Right cardiac atrium (tissue), 5 donors: Measurements from ENCODE around the gene THSD4. TPM values are rescaled to one million over a fixed set of nuclear protein-coding genes. Genes with fewer than 3 reads are reported as not detected.

Experiments
- ATAC-seq, 2 donors: fragments of 200-7000 bp; cut with Tn5 transposase; one replicate each; pipeline versions ENCODE4 v1.8.0 to v1.9.1; 2020; ENCODE audit warnings: moderate library complexity in 2 of 2, mild to moderate bottlenecking in 1 of 2
- DNase-seq, 3 donors: peaks; one replicate each; pipeline ENCODE4 v3.0.0-alpha.2; 2020
- H3K27ac ChIP-seq: one replicate; pipeline ENCODE4 v1.5.1; 2013; ENCODE audit warnings: mild to moderate bottlenecking, low read length, control low read depth, moderate library complexity
- H3K27me3 ChIP-seq: one replicate; pipeline ENCODE4 v1.6.1; 2013; ENCODE audit not compliant: control insufficient read depth, insufficient read depth
- H3K4me1 ChIP-seq: one replicate; pipeline ENCODE4 v1.6.1; 2013; ENCODE audit warnings: low read length; ENCODE audit not compliant: control insufficient read depth, insufficient read depth
- H3K4me3 ChIP-seq: one replicate; pipeline ENCODE4 v1.5.1; 2013; ENCODE audit warnings: low read length, control low read depth
- H3K9me3 ChIP-seq: one replicate; pipeline ENCODE4 v1.6.1; 2013; ENCODE audit warnings: low read length; ENCODE audit not compliant: control insufficient read depth
- WGBS: extraction: QIAGEN DNeasy Blood & Tissue Kit; methylation state at CpG from one replicate; pipeline ENCODE4 v1.1.7; 2013; 5-methylcytosine and 5-hydroxymethylcytosine counted together
- intact Hi-C, 4 donors: fragments of 100-400 bp; cut with DNase I; formaldehyde crosslinking; loops; one replicate each; pipeline versions ENCODE4 v1.11.0 to v1.14.0; 2022 to 2023
- polyA plus RNA-seq: library from polyadenylated mRNA; stranded (reverse); fragments of 200-250 nt; gene quantifications from one replicate; pipeline ENCODE4 v1.2.3, GENCODE V29; 2013
- total RNA-seq, 4 donors: library from RNA; stranded (reverse); fragmentation: NEBNext Ultra II Directional; extraction: Animal tissue kit (Norgen Biotek cat#: 25700); gene quantifications; one replicate each; pipeline ENCODE4 v1.2.1, GENCODE V29; 2021
- donor health status: healthy with polysubstance abuse.
- donor health status: DM: no; HTN: yes; CAD: no.
- donor health status: DM: no; HTN: no; CAD: no.
- donor health status: DM: no; HTN: yes; CAD: no; lungs with severe emphysema.
- donor health status: DM: yes; HTN: yes; CAD: no.

Gene THSD4
- total and polyA plus RNA-seq, 5 donors = 40.5 to 93.8 (median 67.3) TPM

- peak overlapping the region; percentile 18 for H3K27ac ChIP-seq
- no peaks in the 10 kb centered on the region for H3K4me1 ChIP-seq
- ATAC-seq (peak; percentile 82 to 88), DNase-seq (peak in 2 of 3 donors; percentile 46 to 70)
- intact Hi-C loops = no loop called here
- 37% methylated on average over 15 of the region's 15 CpGs for WGBS
- no peak overlapping the region for H3K4me3 ChIP-seq
- no peaks in the 10 kb centered on the region for H3K9me3 ChIP-seq
- no peaks in the 10 kb centered on the region for H3K27me3 ChIP-seq
Measured at GRCh38 chr15:71278989-71279756, 163.9 kb downstream of the THSD4 start.

GRCh38 chr15:71279757-71280141 lies 164.5 kb downstream of the THSD4 start:
- Histone ChIP-seq H3K27ac (no peak overlapping the region), H3K27me3 (no peaks in the 10 kb centered on the region), H3K9me3 (no peaks in the 10 kb centered on the region), H3K4me3 (no peak overlapping the region), H3K4me1 (no peaks in the 10 kb centered on the region)
- intact Hi-C loops = no loop called here
- 78% methylated on average over 4 of the region's 4 CpGs for WGBS
- DNase-seq = no peak
- peak; percentile 15 to 32 for ATAC-seq

- no peak overlapping the region for H3K27ac ChIP-seq
Measured at GRCh38 chr15:71280206-71280605, 164.9 kb downstream of the THSD4 start.

DNA sequence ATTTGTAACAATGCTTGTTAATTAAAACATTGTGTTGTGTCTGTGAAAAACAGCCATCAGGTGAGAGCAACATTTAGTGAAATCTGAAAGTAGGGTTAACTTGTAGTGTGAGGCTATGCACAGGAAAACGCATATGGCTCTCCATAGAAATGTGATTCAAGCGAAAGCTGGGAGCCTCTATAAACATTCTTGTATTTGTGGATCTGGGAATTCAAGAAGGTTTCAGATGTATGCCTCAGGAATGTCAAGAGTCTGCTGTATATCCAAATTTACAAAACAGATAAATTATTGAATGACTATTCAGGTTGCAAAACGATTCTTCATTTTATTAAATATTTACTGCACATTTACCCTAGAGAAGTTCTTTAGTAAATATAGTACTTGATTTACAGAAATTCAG lies 166.0 kb downstream of the THSD4 start:
- ATAC-seq = no peak
- DNase-seq = no peak
- WGBS = 78% methylated on average over 3 of the region's 3 CpGs
- Histone ChIP-seq H3K4me1 (no peaks in the 10 kb centered on the region), H3K4me3 (no peak overlapping the region), H3K27me3 (no peaks in the 10 kb centered on the region), H3K27ac (no peak overlapping the region), H3K9me3 (no peaks in the 10 kb centered on the region)
- intact Hi-C loops = no loop called here

More at GRCh38 chr15:71280206-71280605, 164.9 kb downstream of the THSD4 start:
- Histone ChIP-seq H3K4me1 (no peaks in the 10 kb centered on the region), H3K27me3 (no peaks in the 10 kb centered on the region), H3K4me3 (no peak overlapping the region), H3K9me3 (no peaks in the 10 kb centered on the region)
- ATAC-seq (no peak), DNase-seq (no peak)
- 79% methylated on average over 1 of the region's 1 CpG for WGBS
- intact Hi-C loops = no loop called here

- intact Hi-C loops = no loop called here
- H3K27ac ChIP-seq = no peak overlapping the region
- 34% methylated on average over 3 of the region's 3 CpGs for WGBS
Measured at GRCh38 chr15:71282076-71282475, 166.8 kb downstream of the THSD4 start.

DNA sequence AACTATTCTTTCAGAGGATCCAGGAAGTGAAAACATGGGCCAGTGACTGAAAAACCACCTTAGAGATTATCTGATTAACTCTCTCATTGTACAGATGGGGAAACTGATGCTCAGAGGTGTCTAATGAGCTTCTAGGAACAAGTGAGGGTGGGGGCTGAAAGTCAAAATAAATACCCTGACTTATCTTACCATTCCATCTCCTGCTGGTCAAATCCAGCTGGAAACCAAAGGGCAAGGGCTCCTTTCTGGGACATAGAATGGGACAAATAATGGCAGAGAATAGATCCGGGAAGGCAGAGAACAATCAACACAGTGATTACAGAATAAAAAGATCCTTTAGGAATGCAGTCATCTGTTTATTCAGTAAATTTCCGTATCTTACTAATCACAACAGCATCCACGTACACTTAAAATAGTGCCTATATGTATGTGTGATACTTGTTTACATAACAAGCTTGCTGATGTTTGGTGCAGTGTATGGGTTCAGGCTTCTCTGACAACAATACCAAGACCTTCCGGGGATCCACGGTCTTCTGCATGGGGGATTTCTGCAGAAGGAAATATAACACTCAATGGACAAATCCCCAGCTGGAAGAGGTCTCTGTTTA lies 173.2 kb downstream of the THSD4 start:
- WGBS = 80% methylated on average over 5 of the region's 5 CpGs
- no peaks in the 10 kb centered on the region for H3K9me3 ChIP-seq
- intact Hi-C loops = no loop called here
- ATAC-seq = no peak
- H3K27me3 ChIP-seq = no peaks in the 10 kb centered on the region
- H3K27ac ChIP-seq = no peak overlapping the region
- H3K4me3 ChIP-seq = no peak overlapping the region
- DNase-seq = no peak
- H3K4me1 ChIP-seq = no peaks in the 10 kb centered on the region

More at GRCh38 chr15:71282076-71282475, 166.8 kb downstream of the THSD4 start:
- H3K9me3 ChIP-seq = no peaks in the 10 kb centered on the region
- H3K27me3 ChIP-seq = no peaks in the 10 kb centered on the region
- DNase-seq (no peak), ATAC-seq (peak; percentile 22 to 47)
- H3K4me3 ChIP-seq = no peak overlapping the region
- H3K4me1 ChIP-seq = no peaks in the 10 kb centered on the region

GRCh38 chr15:71290002-71290401 lies 174.7 kb downstream of the THSD4 start:
- 88% methylated on average over 3 of the region's 3 CpGs for WGBS
- no peaks in the 10 kb centered on the region for H3K27me3 ChIP-seq
- no peaks in the 10 kb centered on the region for H3K4me1 ChIP-seq
- DNase-seq (no peak), ATAC-seq (peak in 1 of 2 donors; percentile 60)
- intact Hi-C loops = no loop called here
- H3K27ac ChIP-seq = no peak overlapping the region
- no peaks in the 10 kb centered on the region for H3K9me3 ChIP-seq
- no peak overlapping the region for H3K4me3 ChIP-seq

DNA sequence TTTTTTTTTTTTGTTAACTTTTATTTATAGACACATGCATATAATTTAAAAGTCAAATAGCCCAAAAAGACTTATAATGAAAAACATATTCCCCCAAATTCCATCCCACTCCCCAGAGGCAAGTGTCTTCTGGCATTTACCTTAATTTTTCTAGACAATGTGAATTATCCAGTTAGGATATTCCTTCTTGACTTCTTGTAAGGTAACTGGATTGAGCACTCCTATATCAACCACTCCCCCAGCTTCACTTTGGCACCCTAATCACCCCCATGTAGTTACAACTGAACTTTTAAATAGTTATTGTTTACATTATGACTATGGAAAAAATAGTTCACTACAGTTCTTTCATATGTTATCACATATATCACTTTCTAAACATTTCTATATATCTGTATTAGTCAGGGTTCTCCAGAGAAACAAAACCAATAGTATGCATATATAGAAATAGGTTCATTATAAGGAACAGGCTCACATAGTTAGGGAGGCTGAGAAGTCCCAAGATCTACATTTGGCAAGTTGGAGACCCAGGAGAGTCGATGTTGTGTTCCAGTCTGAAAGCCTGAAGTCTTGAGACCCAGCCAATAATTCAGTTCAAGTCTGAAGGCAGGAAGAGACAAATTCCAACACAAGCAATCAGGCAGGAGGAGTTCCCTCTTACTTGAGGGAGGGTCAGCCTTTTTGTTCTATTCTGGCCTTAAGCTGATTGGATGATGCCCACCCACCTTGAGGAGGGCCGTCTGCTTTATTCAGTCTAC lies 175.8 kb downstream of the THSD4 start:
- Histone ChIP-seq H3K4me1 (no peaks in the 10 kb centered on the region), H3K27me3 (no peaks in the 10 kb centered on the region), H3K4me3 (no peak overlapping the region), H3K9me3 (no peaks in the 10 kb centered on the region), H3K27ac (no peak overlapping the region)
- peak in 1 of 2 donors; percentile 24 for ATAC-seq
- intact Hi-C loops = no loop called here
- 70% methylated on average over 2 of the region's 2 CpGs for WGBS
- no peak for DNase-seq

GRCh38 chr15:71291723-71292122 lies 176.5 kb downstream of the THSD4 start:
- intact Hi-C loops = no loop called here
- ATAC-seq (no peak), DNase-seq (no peak)
- Histone ChIP-seq H3K9me3 (no peaks in the 10 kb centered on the region), H3K27ac (no peak overlapping the region), H3K4me1 (no peaks in the 10 kb centered on the region), H3K4me3 (no peak overlapping the region), H3K27me3 (no peaks in the 10 kb centered on the region)
- 89% methylated on average over 1 of the region's 1 CpG for WGBS

- Histone ChIP-seq H3K27me3 (no peaks in the 10 kb centered on the region), H3K27ac (no peak overlapping the region), H3K4me3 (no peak overlapping the region), H3K9me3 (no peaks in the 10 kb centered on the region), H3K4me1 (no peaks in the 10 kb centered on the region)
- ATAC-seq (no peak), DNase-seq (no peak)
- intact Hi-C loops = no loop called here
- 31% methylated on average over 2 of the region's 2 CpGs for WGBS
Measured at GRCh38 chr15:71293723-71294122, 178.5 kb downstream of the THSD4 start.

GRCh38 chr15:71294251-71294910 lies 179.1 kb downstream of the THSD4 start:
- 71% methylated on average over 12 of the region's 12 CpGs for WGBS
- H3K27ac ChIP-seq = no peak overlapping the region
- H3K4me1 ChIP-seq = no peaks in the 10 kb centered on the region
- intact Hi-C loops = no loop called here
- no peak for ATAC-seq
- no peaks in the 10 kb centered on the region for H3K9me3 ChIP-seq
- DNase-seq = no peak
- no peaks in the 10 kb centered on the region for H3K27me3 ChIP-seq
- H3K4me3 ChIP-seq = no peak overlapping the region
